Gastrocnemius medialis (tissue), 4 donors: ENCODE data around the gene ICOSLG.
"Not testable (repeated sequence)": the region's sequence is repeated elsewhere in the genome, so short reads cannot be mapped to it uniquely, and the experiment has no call there.

Experiments
- CTCF ChIP-seq, 5 experiments: fragments of 450-650 bp in 3 of 5; fragments of 200-600 bp in 2 of 5; sonication (generic) in 2 of 5; IDR thresholded peaks in 4 of 5; conservative IDR thresholded peaks in 1 of 5; 1 replicate in 4 of 5; 2 replicates in 1 of 5; pipeline ENCODE4 v1.5.1; 2016 to 2019; ENCODE audit warnings: antibody characterized with exemption in 5 of 5, mild to moderate bottlenecking in 3 of 5, moderate library complexity in 3 of 5
- POLR2A ChIP-seq, 2 donors: fragments of 450-650 bp; IDR thresholded peaks; one replicate each; pipeline ENCODE4 v1.6.1; 2017; ENCODE audit warnings: antibody characterized with exemption in 2 of 2, mild to moderate bottlenecking in 2 of 2, moderate library complexity in 2 of 2

DNA sequence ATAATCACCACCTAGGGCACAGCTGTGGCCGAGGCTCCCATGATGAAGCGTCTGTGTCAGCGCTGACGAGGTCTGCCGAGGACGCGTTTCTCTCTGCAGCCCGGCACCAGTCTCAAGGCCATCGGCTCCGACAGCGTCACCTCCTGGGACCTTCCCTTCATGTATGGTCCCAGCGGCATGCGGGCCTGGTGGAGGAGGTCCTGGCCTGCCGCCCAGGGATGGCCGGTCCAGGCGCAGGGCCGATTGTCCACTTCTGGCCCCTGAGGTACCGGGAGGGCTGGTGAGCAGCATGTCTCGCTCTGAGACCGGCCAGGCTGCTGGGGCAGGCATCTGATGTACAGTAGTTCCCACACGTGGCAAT lies 43.6 kb downstream of the ICOSLG start:
- TF ChIP-seq CTCF (IDR thresholded peaks at IDR 0.05 in 4 of 5, conservative IDR thresholded peaks at IDR 0.05 in 1 of 5); POLR2A (IDR thresholded peaks at IDR 0.05): not testable (repeated sequence)
